Measurements from ENCODE around the gene POLD2. TPM values are rescaled to one million over a fixed set of nuclear protein-coding genes. Genes with fewer than 3 reads are reported as not detected.

POLD2 gene
- total and polyA plus RNA-seq, 2 of the 8 experiments (the other 6 are each of a cell fraction or from before 2014, with no cell fraction given), result 148 to 214 TPM

DNA sequence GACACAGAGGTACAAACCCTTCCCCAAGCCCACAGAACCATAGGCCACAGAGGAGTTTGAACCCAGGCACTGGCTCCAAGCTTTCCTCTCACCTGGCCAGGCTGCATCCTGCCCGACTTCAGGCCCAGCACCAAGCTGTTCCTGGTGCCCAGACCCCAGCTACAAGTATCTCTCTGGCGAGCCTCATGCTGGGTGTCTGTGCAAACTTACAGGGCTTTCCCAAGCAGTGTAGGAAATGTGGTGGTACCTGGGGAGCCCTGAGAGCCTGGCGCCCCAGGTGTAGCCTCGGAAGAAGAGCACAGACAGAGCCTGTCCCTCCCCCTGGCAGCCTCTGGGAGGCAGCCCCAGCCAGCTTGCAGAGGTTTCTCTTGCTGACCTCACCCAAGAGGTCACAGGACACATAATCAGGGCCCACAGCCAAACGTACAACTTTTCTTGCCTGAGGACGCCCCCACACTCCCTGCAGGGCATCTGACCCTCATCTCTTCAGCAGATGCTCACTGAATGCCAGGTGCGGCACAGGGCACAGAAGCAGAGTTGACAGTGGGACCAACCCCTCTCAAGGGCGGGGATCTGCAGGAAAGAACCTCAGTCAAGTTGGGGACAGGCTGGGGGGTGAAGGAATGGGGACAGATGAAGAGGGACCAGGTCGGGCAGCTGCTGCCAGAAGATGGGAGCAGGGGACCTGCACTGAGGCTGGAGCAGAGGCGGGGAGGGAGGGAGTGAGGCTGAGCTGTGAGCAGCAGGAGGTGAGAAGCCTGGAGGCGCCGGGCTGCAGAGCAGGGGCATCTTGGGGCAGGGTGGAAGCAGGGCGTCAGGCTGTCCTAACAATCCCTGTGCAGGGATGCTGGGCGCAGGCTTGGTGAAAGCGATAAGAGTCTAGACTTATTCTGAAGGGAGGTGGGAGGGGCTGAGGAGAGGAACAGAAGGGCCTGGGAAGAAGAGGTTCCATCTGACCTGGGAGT lies 34.0 kb upstream of the POLD2 start (continued):
- TF ChIP-seq MAFK (IDR thresholded peaks at IDR 0.05; ENCODE audit: low read depth, low read length) (no peak), SIN3A (conservative IDR thresholded peaks at IDR 0.05 in 1 of 2, IDR thresholded peaks at IDR 0.05 in 1 of 2; ENCODE audit: low read depth in 1 of 2, low read length in 2 of 2) (no peak), CTCF (IDR thresholded peaks at IDR 0.05; ENCODE audit: control extremely low read depth in 1 of 3, insufficient read depth in 1 of 3, low read depth in 1 of 3, low read length in 3 of 3) (peak; percentile 19 to 48 (median 45)), ZNF274 (IDR thresholded peaks at IDR 0.05; ENCODE audit: borderline replicate concordance, extremely low read depth, low read length) (no peak), NANOG (IDR thresholded peaks at IDR 0.05; ENCODE audit: insufficient read depth, low read depth, low read length, poor library complexity, severe bottlenecking) (no peak)

All from H1 (cell line).